Astrocyte of the cerebellum (primary cell): ENCODE results near the gene ARID1B.

ENCODE experiments used
- DNase-seq: peaks from one replicate; pipeline ENCODE4 v3.0.0-alpha.2; 2011; ENCODE audit warnings: low read depth
- H3K4me3 ChIP-seq: 2 replicates; pipeline ENCODE4 v1.5.1; 2011; ENCODE audit warnings: mild to moderate bottlenecking, low read depth, low read length, moderate library complexity
- CTCF ChIP-seq: IDR thresholded peaks from 2 replicates; pipeline ENCODE4 v1.5.1; 2012; ENCODE audit warnings: low read length, low read depth, moderate library complexity, mild to moderate bottlenecking; ENCODE audit errors: missing control alignments
- in situ Hi-C: cut with HindIII; loops from 2 replicates; pipeline ENCODE4 v1.10.0; 2017; ENCODE audit warnings: low sequenced_read_pairs

Gene ARID1B

GRCh38 chr6:157151989-157152388 is 374.8 kb downstream of the ARID1B start:
- peak; percentile 84 for DNase-seq
- in situ Hi-C loops = no loop called here
- no peak for TF ChIP-seq CTCF
- no peak overlapping the region for H3K4me3 ChIP-seq

- TF ChIP-seq CTCF = no peak
- in situ Hi-C loops = no loop called here
- DNase-seq = no peak
- no peak overlapping the region for H3K4me3 ChIP-seq
Measured at GRCh38 chr6:157152556-157152955, 375.4 kb downstream of the ARID1B start.

GRCh38 chr6:157155804-157156203 is 378.6 kb downstream of the ARID1B start:
- no peak for DNase-seq
- in situ Hi-C loops = no loop called here
- H3K4me3 ChIP-seq = no peak overlapping the region
- no peak for TF ChIP-seq CTCF

GRCh38 chr6:157157258-157157657 is 380.1 kb downstream of the ARID1B start:
- no peak overlapping the region for H3K4me3 ChIP-seq
- DNase-seq = no peak
- TF ChIP-seq CTCF = no peak
- in situ Hi-C loops = no loop called here

GRCh38 chr6:157158456-157158855 is 381.3 kb downstream of the ARID1B start:
- no peak overlapping the region for H3K4me3 ChIP-seq
- TF ChIP-seq CTCF = no peak
- in situ Hi-C loops = no loop called here
- no peak for DNase-seq

GRCh38 chr6:157158897-157159296 is 381.7 kb downstream of the ARID1B start:
- TF ChIP-seq CTCF = peak; percentile 35
- in situ Hi-C loops = no loop called here
- no peak for DNase-seq

GRCh38 chr6:157159348-157159747 is 382.2 kb downstream of the ARID1B start:
- no peak for TF ChIP-seq CTCF
- in situ Hi-C loops = no loop called here
- DNase-seq = no peak
- H3K4me3 ChIP-seq = no peak overlapping the region

More at GRCh38 chr6:157158897-157159296, 381.7 kb downstream of the ARID1B start:
- H3K4me3 ChIP-seq = no peak overlapping the region
